C4-2B (cell line): ENCODE data around the gene CCL7.

Experiments used
- CTCF ChIP-seq: fragments of 450-650 bp; conservative IDR thresholded peaks from 2 replicates; pipeline ENCODE4 v1.5.1; 2017; ENCODE audit warnings: mild to moderate bottlenecking
- ZFX ChIP-seq: fragments of 450-650 bp; IDR thresholded peaks from 2 replicates; pipeline ENCODE4 v1.6.1; 2017

- TF ChIP-seq CTCF (no peak), ZFX (no peak)
Observed at GRCh38 chr17:34255381-34255732, 14.7 kb upstream of the CCL7 start.
